GM03348 (cell line): ENCODE measurements around the gene ANXA6.
A peak's percentile ranks its signal among the peaks of the same experiment; 100 is the strongest.

Source experiments
- DNase-seq: peaks from one replicate; pipeline ENCODE4 v3.0.0; 2012; ENCODE audit warnings: low spot score

Gene ANXA6

DNA sequence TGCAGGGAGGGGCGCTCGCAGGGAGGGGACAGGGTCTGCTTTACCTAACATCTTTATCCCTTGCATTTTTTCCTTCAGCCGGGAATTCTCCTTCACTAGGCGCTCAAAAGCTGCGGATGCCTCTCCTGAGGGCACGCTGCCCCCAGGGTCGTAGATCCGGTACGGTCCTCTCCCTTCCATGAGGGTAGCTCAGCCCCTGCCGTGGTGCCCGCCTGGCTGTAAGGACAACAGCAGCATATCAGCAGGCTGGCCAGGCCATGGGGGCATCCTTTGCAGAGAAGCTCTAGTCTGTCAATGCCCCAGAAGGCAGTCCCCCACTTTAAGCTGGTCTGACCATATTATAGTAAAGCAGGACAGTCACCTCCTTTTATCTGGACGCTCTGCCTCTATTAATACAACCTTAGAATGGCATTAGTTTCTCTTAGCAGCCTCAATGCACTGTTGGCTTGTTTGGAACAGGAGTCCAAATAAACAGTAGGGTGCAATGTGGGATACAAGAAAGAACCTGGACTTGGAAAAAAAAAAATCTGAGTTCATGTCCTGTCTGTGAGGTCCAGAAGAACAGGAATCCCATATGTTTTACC, 92.6 kb downstream of the ANXA6 start:
- DNase-seq: no peak

DNA sequence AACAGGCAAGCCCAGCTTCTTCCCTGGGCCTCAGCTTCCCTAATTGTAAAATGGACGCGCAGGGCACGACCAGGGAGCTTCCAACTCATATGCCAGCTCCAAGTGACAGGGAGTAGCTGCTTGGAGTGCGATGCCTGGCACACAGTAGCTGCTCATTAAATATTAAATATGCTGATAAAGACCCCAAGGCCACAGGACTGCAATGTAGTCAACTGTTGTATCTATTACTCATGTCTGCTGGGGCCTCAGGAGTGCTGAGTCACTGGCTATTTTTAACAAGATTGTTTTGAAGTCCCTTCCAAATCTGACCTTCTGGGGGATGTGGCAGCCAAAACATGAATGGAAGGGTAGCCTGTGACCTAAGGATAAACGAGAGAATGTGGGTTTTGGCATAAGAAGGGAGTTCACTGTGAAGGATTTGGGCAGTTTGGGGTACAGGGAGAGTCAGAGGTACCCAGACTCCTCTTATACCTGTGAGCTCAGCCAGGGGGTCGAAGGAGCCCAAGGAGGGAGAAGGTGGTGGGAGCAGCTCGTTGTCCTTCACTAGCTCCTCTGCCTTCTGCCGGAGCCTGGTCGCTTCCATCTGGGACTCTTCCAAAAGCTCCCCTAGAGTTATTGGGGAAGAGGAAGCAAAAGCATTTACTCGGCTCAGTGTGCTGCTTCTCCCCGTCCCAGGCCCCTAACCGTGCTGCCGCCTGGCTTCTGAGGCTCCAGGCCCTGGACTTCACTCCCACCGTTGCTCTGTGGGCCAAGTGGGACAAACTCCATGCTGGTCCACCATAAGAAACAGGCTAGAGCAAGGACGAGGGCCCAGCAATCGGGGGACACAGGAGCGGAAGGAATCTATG, 94.2 kb downstream of the ANXA6 start:
- peak; percentile 87 for DNase-seq

DNA sequence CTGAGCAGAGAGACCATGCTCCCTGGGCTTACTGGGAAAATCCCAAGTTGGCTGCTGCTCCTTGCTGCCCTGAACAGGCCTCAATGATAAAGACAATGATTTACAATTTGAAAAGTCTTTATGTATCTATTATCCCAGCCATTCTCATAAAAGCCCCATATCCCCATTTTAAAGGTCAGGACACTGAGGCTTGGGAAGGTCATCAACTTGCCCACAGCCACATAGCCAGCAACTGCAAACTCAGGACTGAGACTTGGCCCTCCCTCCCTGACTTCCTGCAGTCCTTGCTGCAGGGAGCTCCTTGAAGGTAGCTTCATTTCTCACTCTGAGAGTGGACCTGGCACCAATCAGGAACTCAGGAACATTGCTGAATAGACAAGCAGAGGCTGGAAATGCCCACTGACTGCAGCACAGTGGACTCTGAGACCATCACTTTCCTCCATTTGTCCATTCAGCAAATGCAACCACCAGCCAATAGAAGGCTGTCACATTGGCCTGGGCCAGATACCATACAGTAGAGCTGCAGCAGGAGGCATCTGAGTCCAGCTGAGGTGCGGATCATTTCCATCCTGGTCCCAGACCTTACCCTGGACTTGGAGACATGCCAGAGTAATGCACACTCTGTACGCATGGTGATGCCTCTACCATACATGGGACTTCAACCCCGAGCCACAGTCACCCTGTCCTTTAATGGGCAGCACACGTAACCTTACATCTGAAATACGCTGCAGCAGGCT, 95.0 kb downstream of the ANXA6 start:
- DNase-seq: no peak

DNA sequence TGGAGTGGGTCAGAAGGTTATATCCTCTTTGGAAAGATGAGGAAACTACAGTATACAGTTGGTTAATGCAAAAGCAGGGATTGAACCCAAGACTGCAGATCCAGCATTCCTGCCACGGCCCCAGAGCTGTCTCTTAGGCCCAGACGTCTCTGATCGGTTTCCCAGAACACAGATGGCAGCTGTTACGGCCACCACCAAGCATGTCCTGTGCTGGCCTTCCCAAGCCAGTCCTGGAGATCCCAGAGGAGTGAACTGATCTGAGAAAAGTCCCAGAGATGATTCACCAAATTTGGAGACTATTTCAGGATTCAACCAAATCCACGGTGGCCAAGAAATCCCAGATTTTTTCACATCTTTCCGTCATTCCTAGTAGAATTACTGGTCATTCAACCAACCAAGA, 96.8 kb downstream of the ANXA6 start:
- no peak for DNase-seq

GRCh38 chr5:151058891-151059489, 98.6 kb downstream of the ANXA6 start:
- no peak for DNase-seq

DNA sequence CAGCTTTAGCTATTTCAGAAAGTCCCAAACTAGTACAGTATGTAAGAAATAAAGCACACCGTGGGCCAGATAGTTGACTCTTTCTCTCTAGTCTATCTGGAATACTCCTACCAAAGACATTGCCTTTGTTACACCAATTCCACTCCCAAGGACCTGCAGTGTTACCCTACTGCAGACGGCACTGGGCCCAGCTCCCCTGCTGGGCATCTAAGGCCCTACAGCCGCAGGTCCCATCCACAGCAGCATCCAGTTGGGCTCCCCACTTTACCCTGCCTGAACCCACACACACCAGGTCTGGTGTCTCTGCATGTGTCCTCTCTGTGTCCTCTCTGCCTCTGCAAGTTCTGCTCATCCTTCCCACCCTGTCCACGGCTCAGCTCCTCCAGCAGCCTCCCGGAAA, 99.3 kb downstream of the ANXA6 start:
- no peak for DNase-seq

- DNase-seq: no peak
Observed at GRCh38 chr5:151056379-151057325, 100.9 kb downstream of the ANXA6 start.

DNA sequence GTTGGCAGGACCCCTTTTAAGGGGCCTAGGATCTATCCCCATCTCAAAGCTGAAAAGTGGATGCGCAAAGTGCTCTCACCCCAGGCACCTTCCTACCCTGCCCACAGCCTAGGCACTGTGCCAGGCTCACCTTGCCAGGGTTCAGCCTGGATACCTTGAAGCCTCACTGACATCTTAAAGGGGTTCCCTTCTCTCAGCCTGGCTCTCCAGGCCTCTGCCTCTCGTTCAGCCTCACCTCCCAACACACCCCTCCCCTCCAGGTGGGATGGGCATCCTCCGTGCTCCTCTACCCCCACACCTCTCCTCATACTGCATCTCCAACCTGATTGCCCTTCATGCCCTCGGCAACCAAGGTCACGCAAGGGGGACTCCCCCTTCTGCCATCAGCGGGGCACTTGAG, 102.2 kb downstream of the ANXA6 start:
- no peak for DNase-seq

- no peak for DNase-seq
Observed at GRCh38 chr5:151054709-151055108, 102.9 kb downstream of the ANXA6 start.

GRCh38 chr5:151053796-151054462, 103.7 kb downstream of the ANXA6 start:
- DNase-seq: no peak

GRCh38 chr5:151052836-151053235, 104.7 kb downstream of the ANXA6 start:
- no peak for DNase-seq

DNA sequence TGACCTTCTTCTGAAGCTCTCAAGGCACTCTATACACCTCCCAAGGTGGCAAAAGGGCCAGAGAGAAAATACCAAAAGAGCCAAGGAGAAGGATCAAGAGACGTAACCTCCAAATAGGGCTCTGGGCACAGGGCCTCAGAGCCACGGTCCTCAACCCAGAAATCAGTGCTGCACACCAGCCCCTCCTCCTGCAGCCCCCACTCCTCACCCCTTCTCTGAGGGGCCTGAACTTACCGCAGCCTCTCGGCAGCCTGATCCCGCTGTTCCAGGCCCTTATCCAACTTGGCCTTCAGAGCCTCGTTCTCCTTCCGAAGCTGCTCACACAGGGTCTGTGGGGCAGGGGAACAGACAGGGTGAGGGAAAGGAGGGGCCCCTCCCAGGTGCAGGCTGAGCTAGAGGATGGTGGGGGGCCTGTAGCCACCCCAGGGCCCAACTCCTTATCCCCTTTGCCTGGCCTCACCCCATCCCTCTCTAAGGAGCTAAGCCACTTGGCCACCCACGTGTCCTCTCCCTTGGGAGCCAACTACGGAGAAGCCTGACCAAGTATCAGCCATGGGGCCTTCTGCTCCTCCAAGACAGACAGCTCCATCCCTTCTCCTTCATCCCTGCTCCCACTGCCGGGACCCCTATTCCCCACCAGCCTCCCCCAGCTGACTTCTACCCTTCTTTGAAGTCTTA, 105.5 kb downstream of the ANXA6 start:
- no peak for DNase-seq

- DNase-seq: peak; percentile 88
Observed at GRCh38 chr5:151051066-151051930, 106.3 kb downstream of the ANXA6 start.
